Measurements from ENCODE around the gene CYP2B6.
"Not testable (repeated sequence)": the region's sequence is repeated elsewhere in the genome, so short reads cannot be mapped to it uniquely, and the experiment has no call there.

DNA sequence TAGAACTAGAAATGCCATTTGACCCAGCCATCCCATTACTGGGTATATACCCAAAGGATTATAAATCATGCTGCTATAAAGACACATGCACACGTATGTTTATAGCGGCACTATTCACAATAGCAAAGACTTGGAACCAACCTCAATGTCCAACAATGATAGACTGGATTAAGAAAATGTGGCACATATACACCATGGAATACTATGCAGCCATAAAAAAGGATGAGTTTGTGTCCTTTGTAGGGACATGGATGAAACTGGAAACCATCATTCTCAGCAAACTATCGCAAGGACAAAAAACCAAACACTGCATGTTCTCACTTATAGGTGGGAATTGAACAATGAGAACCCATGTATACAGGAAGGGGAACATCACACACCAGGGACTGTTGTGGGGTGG lies 23.0 kb upstream of the CYP2B6 start:
- TF ChIP-seq CTCF, POLR2AphosphoS5 (IDR thresholded peaks at IDR 0.05): not testable (repeated sequence)

Data from sigmoid colon (tissue), 4 donors.